Right ventricle myocardium superior (tissue), 1 donor: ENCODE data around the gene KNCN. TPM values are rescaled to one million over a fixed set of nuclear protein-coding genes. Genes with fewer than 3 reads are reported as not detected.

Experiments
- total RNA-seq: library from RNA; stranded (reverse); fragmentation: NEBNext Ultra II Directional; extraction: Animal tissue kit (Norgen Biotek cat#: 25700); gene quantifications from one replicate; pipeline ENCODE4 v1.2.1, GENCODE V29; 2021
- donor health status: DM: no; HTN: yes; CAD: no; lungs with severe emphysema.

Gene KNCN
- total RNA-seq, 1 donor from 2014 or later: not detected

Other genes starting within 250 kb of the KNCN start
- 33.6 TPM for gene LRRC41, start 248.0 kb downstream of the KNCN start, total RNA-seq
- 1,143 TPM for gene UQCRH, start 247.9 kb downstream of the KNCN start, total RNA-seq
- 15.5 TPM for gene NSUN4, start 210.8 kb downstream of the KNCN start, total RNA-seq
- gene FAAH, start 157.3 kb downstream of the KNCN start, total RNA-seq: 4.8 TPM
- gene DMBX1, start 61.8 kb downstream of the KNCN start, total RNA-seq: not detected
- gene MKNK1, start 52.6 kb upstream of the KNCN start, total RNA-seq: 37.7 TPM
- gene MOB3C, start 65.2 kb upstream of the KNCN start, total RNA-seq: 14.0 TPM
- 198 TPM for gene ATPAF1, start 116.7 kb upstream of the KNCN start, total RNA-seq
- not detected for gene TEX38, start 120.2 kb upstream of the KNCN start, total RNA-seq
- 52.4 TPM for gene EFCAB14, start 167.5 kb upstream of the KNCN start, total RNA-seq
- gene CYP4B1, start 247.4 kb upstream of the KNCN start, total RNA-seq: 20.4 TPM